K562 (cell line): ENCODE data around the gene PSMC3IP. TPM values are rescaled to one million over a fixed set of nuclear protein-coding genes. Genes with fewer than 3 reads are reported as not detected.

ENCODE experiments used
- ATAC-seq: fragments of 200-7000 bp; cut with Tn5 transposase; 3 replicates; pipeline ENCODE4 v1.9.1; 2020; ENCODE audit warnings: moderate library complexity
- BruUV-seq: library from RNA; stranded (reverse); fragments of 400-500 nt; replicated peaks from 2 replicates; lab custom pipeline; 2021; lab: Mats Ljungman, UMichigan
- CTCF ChIA-PET: fragments of 300-600 bp; formaldehyde crosslinking; extraction: SDS; loops from one replicate; lab custom pipeline; 2021; ENCODE audit warnings: low intra/inter-chr PET ratio; lab: Yijun Ruan, JAX
- POLR2A ChIA-PET: fragments of 300-600, 350-650 bp; sonication (Branson Sonifier 250); formaldehyde crosslinking; extraction: SDS; loops from one replicate; lab custom pipeline; 2021; ENCODE audit warnings: antibody characterized with exemption, inconsistent platforms; lab: Yijun Ruan, JAX
- DNase-seq, 4 experiments: peaks; one replicate each; pipeline versions ENCODE4 v3.0.0 to v3.0.0-alpha.2; 2011 to 2018; ENCODE audit warnings: low spot score in 3 of 4, mixed read lengths in 3 of 4; ENCODE audit errors: extremely low read depth in 1 of 4
- FAIRE-seq: peaks from 2 replicates; lab custom pipeline; 2011; peaks lifted over from hg19 to GRCh38; lab: Jason Lieb, UNC
- H2AFZ ChIP-seq: 2 replicates; pipeline ENCODE4 v1.6.0; 2011; ENCODE audit warnings: low read depth, low read length, control low read depth, inconsistent platforms
- H3K27ac ChIP-seq: fragments of 200-600 bp; 3 replicates; pipeline ENCODE4 v1.8.0; 2011; ENCODE audit warnings: low read depth, mild to moderate bottlenecking, control low read depth, inconsistent platforms, low read length, moderate library complexity, mixed read lengths; ENCODE audit errors: extremely low read depth
- H3K27me3 ChIP-seq, 2 experiments: fragments of 300-600 bp in 1 of 2; 2 replicates in 1 of 2; 3 replicates in 1 of 2; pipeline versions ENCODE4 v1.6.0 to v1.8.0; 2011; ENCODE audit warnings: inconsistent platforms in 2 of 2, low read length in 2 of 2, mild to moderate bottlenecking in 1 of 2, mixed read lengths in 1 of 2, moderate library complexity in 1 of 2; ENCODE audit not compliant: control insufficient read depth in 2 of 2, insufficient read depth in 2 of 2
- H3K36me3 ChIP-seq: fragments of 300-600 bp; 3 replicates; pipeline ENCODE4 v1.8.0; 2011; ENCODE audit warnings: mild to moderate bottlenecking, low read length, inconsistent platforms; ENCODE audit not compliant: control insufficient read depth, insufficient read depth
- H3K4me1 ChIP-seq, 2 experiments: fragments of 200-600 bp in 1 of 2; replicated peaks in 1 of 2; 2 replicates in 1 of 2; 3 replicates in 1 of 2; pipeline versions ENCODE4 v1.5.1 to v1.8.0; 2011; ENCODE audit warnings: inconsistent platforms in 2 of 2, low read length in 2 of 2, mild to moderate bottlenecking in 1 of 2, mixed read lengths in 1 of 2, moderate library complexity in 1 of 2; ENCODE audit not compliant: control insufficient read depth in 2 of 2, insufficient read depth in 2 of 2
- H3K4me2 ChIP-seq: 2 replicates; pipeline ENCODE4 v1.6.1; 2011; ENCODE audit warnings: low read length, control low read depth, inconsistent platforms, mixed read lengths; ENCODE audit not compliant: insufficient read depth
- H3K4me3 ChIP-seq: fragments of 200-600 bp; sonication (generic), shearing (Covaris generic); 2 replicates; pipeline ENCODE4 v1.5.1; 2016; ENCODE audit warnings: control low read depth, inconsistent platforms
- H3K79me2 ChIP-seq: fragments of 200-600 bp; 3 replicates; pipeline ENCODE4 v1.8.0; 2011; ENCODE audit warnings: low read length, inconsistent platforms; ENCODE audit not compliant: control insufficient read depth, insufficient read depth
- H3K9ac ChIP-seq, 2 experiments: 2 replicates each; pipeline versions ENCODE4 v1.6.0 to v1.6.1; 2011; ENCODE audit warnings: low read depth in 2 of 2, low read length in 2 of 2, control low read depth in 1 of 2, inconsistent platforms in 1 of 2, mild to moderate bottlenecking in 1 of 2, mixed read lengths in 1 of 2; ENCODE audit not compliant: insufficient read depth in 1 of 2
- H3K9me1 ChIP-seq: one replicate; pipeline ENCODE4 v1.6.0; 2011; ENCODE audit warnings: inconsistent platforms, mild to moderate bottlenecking, low read length, moderate library complexity; ENCODE audit not compliant: control insufficient read depth, insufficient read depth
- H3K9me3 ChIP-seq: replicated peaks from 2 replicates; pipeline ENCODE4 v1.5.1; 2011; ENCODE audit warnings: low read depth, low read length, inconsistent platforms; ENCODE audit not compliant: control insufficient read depth, insufficient read depth
- H4K20me1 ChIP-seq: replicated peaks from 2 replicates; pipeline ENCODE4 v1.6.1; 2011; ENCODE audit warnings: low read length, inconsistent platforms, mixed read lengths; ENCODE audit not compliant: control insufficient read depth, insufficient read depth
- EGR1 ChIP-seq: fragments of 450-650 bp; conservative IDR thresholded peaks from 2 replicates; pipeline ENCODE4 v1.6.1; 2017; ENCODE audit warnings: mild to moderate bottlenecking
- HDAC2 ChIP-seq: fragments of 450-650 bp; IDR thresholded peaks from 2 replicates; pipeline ENCODE4 v1.6.1; 2016; ENCODE audit warnings: mild to moderate bottlenecking
- SETDB1 ChIP-seq: IDR thresholded peaks from one replicate; pipeline ENCODE4 v1.6.1; 2012; ENCODE audit warnings: low read length, control low read depth, inconsistent platforms
- TCF7 ChIP-seq: sonication (generic); IDR thresholded peaks from 2 replicates; pipeline ENCODE4 v1.6.1; 2016; ENCODE audit warnings: antibody characterized with exemption, borderline replicate concordance
- ZNF384 ChIP-seq: IDR thresholded peaks from 2 replicates; pipeline ENCODE4 v1.6.1; 2012; ENCODE audit warnings: low read depth, low read length, improper control_type of control experiment
- ZNF561 ChIP-seq: fragments of 450-650 bp; formaldehyde crosslinking; conservative IDR thresholded peaks from 2 replicates; pipeline ENCODE4 v1.4.0; 2020; ENCODE audit warnings: mild to moderate bottlenecking, moderate library complexity
- WGBS: fragments of 100-300 bp; shearing (Covaris generic); methylation state at CpG from one replicate; pipeline ENCODE4 v1.1.6; 2016; ENCODE audit warnings: low coverage, mixed read lengths; ENCODE audit not compliant: insufficient coverage; ENCODE audit errors: missing lambda C conversion rate; 5-methylcytosine and 5-hydroxymethylcytosine counted together
- in situ Hi-C: fragments of 300-500 bp; cut with MboI; formaldehyde crosslinking; loops from 4 replicates; pipeline ENCODE4 v1.15.0; 2018; ENCODE audit warnings: inconsistent platforms, mixed read lengths
- intact Hi-C: fragments of 100-400 bp; cut with micrococcal nuclease; formaldehyde crosslinking; loops from 2 replicates; pipeline ENCODE4 v1.14.2; 2022
- polyA plus RNA-seq, 8 experiments: library from polyadenylated mRNA; depleted of rRNA in 4 of 8; stranded (reverse) in 5 of 8; unstranded in 3 of 8; fragments of >200 nt; fragmentation: Nextera tagmentation in 2 of 8; fragmentation: Illumina TruSeq in 1 of 8; extraction: Ambion mirVana in 2 of 8; extraction: Trizol in 1 of 8; gene quantifications; 2 replicates each; pipeline versions ENCODE4 v1.2.1 to v1.2.3, GENCODE V29; 2011 to 2014; ENCODE audit warnings: inconsistent platforms in 1 of 8, missing spikeins in 1 of 8
- total RNA-seq, 7 experiments: library from RNA; depleted of rRNA in 6 of 7; stranded (reverse); fragments of >200 nt in 6 of 7; fragmentation: Illumina TruSeq in 2 of 7; extraction: Trizol in 2 of 7; gene quantifications; 2 replicates each; pipeline versions ENCODE4 v1.2.1 to v1.2.3, GENCODE V29; 2011 to 2021; ENCODE audit warnings: low replicate concordance in 1 of 7
- TF ChIP-seq, protein P1 (sequence below): sonication (generic); formaldehyde crosslinking; IDR thresholded peaks from 2 replicates; pipeline ENCODE4 v1.8.0; 2022; ENCODE audit warnings: mild to moderate bottlenecking, missing genetic modification reagents
- TF ChIP-seq, protein P2 (sequence below): fragments of 450-650 bp; IDR thresholded peaks from 2 replicates; pipeline ENCODE4 v1.6.1; 2016; ENCODE audit warnings: low read depth, mild to moderate bottlenecking, moderate library complexity
- TF ChIP-seq, protein P3 (sequence below): fragments of 450-650 bp; IDR thresholded peaks from 2 replicates; pipeline ENCODE4 v1.6.1; 2016; ENCODE audit warnings: mild to moderate bottlenecking, moderate library complexity
- TF ChIP-seq, protein P4 (sequence below): fragments of 450-650 bp; IDR thresholded peaks from 2 replicates; pipeline ENCODE4 v1.6.1; 2016

PSMC3IP gene
- total and polyA plus RNA-seq, 9 of the 15 experiments (the other 6 are each of a cell fraction or from before 2014, with no cell fraction given), result 13.8 to 65.6 (median 32.8) TPM

DNA sequence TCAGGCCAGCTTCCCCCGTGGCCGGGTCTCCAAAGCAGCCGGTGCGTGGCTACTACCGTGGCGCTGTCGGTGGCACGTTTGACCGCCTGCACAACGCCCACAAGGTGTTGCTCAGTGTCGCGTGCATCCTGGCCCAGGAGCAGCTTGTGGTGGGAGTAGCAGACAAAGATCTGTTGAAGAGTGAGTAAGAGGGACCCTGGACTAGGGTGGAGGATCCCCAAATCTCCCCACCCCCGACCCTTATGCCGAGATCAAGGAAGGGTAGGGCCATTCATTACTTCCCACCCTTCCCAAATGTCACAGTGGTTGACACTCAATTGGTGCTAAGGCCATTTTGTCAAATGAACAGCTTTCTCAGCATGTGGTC, 14.4 kb downstream of the PSMC3IP start:
- H3K4me3 ChIP-seq, result peak overlapping the region; percentile 74
- intact Hi-C loops (no loop called here), in situ Hi-C loops (no loop called here)
- ChIA-PET POLR2A (interaction anchor here (0.9 to 8.3 kb wide), 4 partner anchors 10 to 115 kb away, joined by 3 to 58 read pairs (median 6); partner anchors contain the start of gene PSMC3IP), CTCF (no interaction called here)
- H3K27ac ChIP-seq, result peak overlapping the region; percentile 88
- peak overlapping the region; percentile 92 for H3K4me2 ChIP-seq
- BruUV-seq, result no TSS peak
- peaks cover 41% of the 10 kb centered on the region for H3K36me3 ChIP-seq
- H3K79me2 ChIP-seq, result peaks cover 45% of the 10 kb centered on the region
- H3K9ac ChIP-seq, result peak overlapping the region; percentile 93 to 99
- peak in 1 of 4 experiments; percentile 55 for DNase-seq
- H3K9me3 ChIP-seq, result no peaks in the 10 kb centered on the region
- FAIRE-seq, result no peak
- no peaks in the 10 kb centered on the region for H3K9me1 ChIP-seq
- 2% methylated on average over 14 of the region's 14 CpGs for WGBS
- H4K20me1 ChIP-seq, result no peaks in the 10 kb centered on the region
- no peak for ATAC-seq
- no peaks in the 10 kb centered on the region for H3K27me3 ChIP-seq
- peaks cover 21 to 66% of the 10 kb centered on the region in 2 experiments for H3K4me1 ChIP-seq
- no peak overlapping the region for H2AFZ ChIP-seq
- TF ChIP-seq, protein P1, sequence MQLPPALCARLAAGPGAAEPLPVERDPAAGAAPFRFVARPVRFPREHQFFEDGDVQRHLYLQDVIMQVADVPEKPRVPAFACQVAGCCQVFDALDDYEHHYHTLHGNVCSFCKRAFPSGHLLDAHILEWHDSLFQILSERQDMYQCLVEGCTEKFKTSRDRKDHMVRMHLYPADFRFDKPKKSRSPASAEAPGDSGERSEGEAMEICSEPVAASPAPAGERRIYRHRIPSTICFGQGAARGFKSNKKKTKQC (CRISPR knock-in tag), result no peak
- TF ChIP-seq ZNF561 (no peak), HDAC2 (0 out of 2 replicates have a peak, but pooled peaks have one; percentile 7), TCF7 (no peak), ZNF384 (no peak), SETDB1 (no peak), EGR1 (peak; percentile 77)
- TF ChIP-seq, protein P2, sequence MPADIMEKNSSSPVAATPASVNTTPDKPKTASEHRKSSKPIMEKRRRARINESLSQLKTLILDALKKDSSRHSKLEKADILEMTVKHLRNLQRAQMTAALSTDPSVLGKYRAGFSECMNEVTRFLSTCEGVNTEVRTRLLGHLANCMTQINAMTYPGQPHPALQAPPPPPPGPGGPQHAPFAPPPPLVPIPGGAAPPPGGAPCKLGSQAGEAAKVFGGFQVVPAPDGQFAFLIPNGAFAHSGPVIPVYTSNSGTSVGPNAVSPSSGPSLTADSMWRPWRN, result no peak
- TF ChIP-seq, protein P3, sequence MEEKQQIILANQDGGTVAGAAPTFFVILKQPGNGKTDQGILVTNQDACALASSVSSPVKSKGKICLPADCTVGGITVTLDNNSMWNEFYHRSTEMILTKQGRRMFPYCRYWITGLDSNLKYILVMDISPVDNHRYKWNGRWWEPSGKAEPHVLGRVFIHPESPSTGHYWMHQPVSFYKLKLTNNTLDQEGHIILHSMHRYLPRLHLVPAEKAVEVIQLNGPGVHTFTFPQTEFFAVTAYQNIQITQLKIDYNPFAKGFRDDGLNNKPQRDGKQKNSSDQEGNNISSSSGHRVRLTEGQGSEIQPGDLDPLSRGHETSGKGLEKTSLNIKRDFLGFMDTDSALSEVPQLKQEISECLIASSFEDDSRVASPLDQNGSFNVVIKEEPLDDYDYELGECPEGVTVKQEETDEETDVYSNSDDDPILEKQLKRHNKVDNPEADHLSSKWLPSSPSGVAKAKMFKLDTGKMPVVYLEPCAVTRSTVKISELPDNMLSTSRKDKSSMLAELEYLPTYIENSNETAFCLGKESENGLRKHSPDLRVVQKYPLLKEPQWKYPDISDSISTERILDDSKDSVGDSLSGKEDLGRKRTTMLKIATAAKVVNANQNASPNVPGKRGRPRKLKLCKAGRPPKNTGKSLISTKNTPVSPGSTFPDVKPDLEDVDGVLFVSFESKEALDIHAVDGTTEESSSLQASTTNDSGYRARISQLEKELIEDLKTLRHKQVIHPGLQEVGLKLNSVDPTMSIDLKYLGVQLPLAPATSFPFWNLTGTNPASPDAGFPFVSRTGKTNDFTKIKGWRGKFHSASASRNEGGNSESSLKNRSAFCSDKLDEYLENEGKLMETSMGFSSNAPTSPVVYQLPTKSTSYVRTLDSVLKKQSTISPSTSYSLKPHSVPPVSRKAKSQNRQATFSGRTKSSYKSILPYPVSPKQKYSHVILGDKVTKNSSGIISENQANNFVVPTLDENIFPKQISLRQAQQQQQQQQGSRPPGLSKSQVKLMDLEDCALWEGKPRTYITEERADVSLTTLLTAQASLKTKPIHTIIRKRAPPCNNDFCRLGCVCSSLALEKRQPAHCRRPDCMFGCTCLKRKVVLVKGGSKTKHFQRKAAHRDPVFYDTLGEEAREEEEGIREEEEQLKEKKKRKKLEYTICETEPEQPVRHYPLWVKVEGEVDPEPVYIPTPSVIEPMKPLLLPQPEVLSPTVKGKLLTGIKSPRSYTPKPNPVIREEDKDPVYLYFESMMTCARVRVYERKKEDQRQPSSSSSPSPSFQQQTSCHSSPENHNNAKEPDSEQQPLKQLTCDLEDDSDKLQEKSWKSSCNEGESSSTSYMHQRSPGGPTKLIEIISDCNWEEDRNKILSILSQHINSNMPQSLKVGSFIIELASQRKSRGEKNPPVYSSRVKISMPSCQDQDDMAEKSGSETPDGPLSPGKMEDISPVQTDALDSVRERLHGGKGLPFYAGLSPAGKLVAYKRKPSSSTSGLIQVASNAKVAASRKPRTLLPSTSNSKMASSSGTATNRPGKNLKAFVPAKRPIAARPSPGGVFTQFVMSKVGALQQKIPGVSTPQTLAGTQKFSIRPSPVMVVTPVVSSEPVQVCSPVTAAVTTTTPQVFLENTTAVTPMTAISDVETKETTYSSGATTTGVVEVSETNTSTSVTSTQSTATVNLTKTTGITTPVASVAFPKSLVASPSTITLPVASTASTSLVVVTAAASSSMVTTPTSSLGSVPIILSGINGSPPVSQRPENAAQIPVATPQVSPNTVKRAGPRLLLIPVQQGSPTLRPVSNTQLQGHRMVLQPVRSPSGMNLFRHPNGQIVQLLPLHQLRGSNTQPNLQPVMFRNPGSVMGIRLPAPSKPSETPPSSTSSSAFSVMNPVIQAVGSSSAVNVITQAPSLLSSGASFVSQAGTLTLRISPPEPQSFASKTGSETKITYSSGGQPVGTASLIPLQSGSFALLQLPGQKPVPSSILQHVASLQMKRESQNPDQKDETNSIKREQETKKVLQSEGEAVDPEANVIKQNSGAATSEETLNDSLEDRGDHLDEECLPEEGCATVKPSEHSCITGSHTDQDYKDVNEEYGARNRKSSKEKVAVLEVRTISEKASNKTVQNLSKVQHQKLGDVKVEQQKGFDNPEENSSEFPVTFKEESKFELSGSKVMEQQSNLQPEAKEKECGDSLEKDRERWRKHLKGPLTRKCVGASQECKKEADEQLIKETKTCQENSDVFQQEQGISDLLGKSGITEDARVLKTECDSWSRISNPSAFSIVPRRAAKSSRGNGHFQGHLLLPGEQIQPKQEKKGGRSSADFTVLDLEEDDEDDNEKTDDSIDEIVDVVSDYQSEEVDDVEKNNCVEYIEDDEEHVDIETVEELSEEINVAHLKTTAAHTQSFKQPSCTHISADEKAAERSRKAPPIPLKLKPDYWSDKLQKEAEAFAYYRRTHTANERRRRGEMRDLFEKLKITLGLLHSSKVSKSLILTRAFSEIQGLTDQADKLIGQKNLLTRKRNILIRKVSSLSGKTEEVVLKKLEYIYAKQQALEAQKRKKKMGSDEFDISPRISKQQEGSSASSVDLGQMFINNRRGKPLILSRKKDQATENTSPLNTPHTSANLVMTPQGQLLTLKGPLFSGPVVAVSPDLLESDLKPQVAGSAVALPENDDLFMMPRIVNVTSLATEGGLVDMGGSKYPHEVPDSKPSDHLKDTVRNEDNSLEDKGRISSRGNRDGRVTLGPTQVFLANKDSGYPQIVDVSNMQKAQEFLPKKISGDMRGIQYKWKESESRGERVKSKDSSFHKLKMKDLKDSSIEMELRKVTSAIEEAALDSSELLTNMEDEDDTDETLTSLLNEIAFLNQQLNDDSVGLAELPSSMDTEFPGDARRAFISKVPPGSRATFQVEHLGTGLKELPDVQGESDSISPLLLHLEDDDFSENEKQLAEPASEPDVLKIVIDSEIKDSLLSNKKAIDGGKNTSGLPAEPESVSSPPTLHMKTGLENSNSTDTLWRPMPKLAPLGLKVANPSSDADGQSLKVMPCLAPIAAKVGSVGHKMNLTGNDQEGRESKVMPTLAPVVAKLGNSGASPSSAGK, result peak; percentile 12
- TF ChIP-seq, protein P4, sequence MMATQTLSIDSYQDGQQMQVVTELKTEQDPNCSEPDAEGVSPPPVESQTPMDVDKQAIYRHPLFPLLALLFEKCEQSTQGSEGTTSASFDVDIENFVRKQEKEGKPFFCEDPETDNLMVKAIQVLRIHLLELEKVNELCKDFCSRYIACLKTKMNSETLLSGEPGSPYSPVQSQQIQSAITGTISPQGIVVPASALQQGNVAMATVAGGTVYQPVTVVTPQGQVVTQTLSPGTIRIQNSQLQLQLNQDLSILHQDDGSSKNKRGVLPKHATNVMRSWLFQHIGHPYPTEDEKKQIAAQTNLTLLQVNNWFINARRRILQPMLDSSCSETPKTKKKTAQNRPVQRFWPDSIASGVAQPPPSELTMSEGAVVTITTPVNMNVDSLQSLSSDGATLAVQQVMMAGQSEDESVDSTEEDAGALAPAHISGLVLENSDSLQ, result no peak
